Ramos (cell line): Measurements from ENCODE around the gene IL3.

Experiments used
- in situ Hi-C: fragments of 300-500 bp; cut with MboI; formaldehyde crosslinking; loops from one replicate; pipeline ENCODE4 v1.14.3; 2022; ENCODE audit warnings: low sequenced_read_pairs; ENCODE audit not compliant: unreplicated experiment

IL3 gene

DNA sequence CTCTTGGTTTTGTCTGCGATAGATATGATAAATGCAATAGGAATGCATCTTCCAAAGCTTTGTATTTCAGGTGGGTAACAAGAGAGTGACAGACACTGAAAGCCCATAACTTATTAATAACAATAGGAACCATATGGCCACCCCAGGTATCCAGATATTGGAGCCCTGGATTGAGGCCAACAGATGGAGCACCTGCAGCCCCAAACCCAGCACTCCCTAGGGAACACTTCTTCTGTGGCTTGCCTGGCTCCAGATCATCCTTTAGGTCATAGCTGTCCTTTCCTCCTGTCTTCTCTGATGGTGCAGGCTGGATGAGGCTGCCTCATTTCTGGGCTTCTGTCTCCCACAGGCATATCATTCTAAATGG lies 5.0 kb upstream of the IL3 start:
- in situ Hi-C loops = no loop called here

DNA sequence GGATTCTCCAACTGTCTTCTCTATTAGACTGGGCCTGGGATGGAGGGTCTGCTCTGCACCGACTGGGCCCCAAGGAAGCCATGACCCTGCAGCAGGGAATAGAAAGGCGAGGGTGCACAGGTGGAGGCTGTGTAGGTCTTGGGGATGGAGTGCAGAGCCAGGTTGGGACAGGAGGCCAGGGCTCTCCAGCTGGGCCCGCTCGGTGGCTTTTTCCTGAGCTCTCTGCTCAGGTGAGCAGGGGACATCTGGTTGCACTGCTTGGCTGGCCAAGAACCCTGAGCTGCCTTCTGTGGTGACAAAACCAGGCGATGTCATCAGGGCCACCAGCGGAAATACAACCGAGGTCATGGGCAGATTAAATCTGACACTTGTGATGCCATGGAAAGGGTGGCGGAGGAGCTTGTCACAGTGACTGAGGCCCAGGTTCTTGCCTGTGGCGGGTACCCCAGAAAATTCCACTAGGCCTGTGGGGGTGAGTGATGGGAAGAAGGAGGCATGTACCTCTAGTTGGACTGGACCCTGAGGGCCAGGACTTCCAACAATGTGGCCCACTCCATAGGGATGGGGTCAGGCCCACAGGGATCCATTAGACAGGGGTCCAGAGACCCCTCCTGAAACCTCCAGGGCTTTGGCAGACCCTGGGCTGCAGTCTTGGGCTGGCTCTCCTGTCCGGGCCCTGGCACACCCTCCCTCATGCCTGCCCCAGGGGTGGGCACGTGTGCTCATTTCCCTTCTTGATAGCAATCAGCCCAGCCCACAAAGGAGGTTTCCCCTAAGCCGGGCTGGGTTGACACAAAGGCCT lies 4.4 kb upstream of the IL3 start:
- in situ Hi-C loops = no loop called here

DNA sequence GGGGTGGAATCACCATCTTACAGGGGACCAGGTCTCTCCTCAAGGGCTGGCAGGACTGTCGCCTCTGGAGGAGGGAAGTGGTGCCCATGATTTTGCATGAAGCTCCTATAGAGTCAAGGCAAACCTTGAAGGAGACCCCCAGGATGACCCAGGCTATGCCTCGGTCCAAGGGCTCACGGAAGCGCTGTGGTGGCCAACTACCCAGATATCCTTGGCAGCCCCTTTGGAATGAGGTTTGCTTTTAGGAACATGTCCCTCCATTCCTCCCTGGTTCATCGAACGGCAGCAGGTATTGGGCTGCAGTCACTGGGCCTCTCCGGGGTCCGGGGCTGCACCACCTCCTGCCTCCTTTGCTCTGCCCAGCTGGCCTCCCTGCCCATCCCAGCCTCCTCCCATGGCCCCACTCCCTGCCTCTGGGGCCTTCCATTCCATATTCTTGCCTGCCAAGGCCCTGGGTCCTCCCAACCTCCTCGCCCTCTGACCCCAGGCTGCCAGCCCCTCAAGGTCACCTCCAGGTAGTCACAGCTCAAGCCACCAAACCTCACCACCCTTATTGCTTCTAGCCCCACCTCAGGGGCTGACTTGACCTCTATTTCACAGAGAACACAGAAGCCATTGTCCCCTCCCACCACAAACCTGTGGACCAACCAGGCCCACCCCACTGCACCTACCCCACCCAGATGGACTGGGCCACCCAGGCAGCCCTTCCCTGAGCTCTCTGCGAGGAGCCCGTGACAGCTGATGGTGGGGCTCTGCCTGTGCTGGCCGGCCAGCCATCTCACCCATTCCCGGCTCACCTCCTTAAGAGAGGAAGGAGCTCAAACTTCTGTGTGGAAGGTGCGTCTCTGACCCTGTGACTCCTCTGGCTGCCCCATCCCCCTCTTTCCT lies 3.6 kb upstream of the IL3 start:
- in situ Hi-C loops = no loop called here

DNA sequence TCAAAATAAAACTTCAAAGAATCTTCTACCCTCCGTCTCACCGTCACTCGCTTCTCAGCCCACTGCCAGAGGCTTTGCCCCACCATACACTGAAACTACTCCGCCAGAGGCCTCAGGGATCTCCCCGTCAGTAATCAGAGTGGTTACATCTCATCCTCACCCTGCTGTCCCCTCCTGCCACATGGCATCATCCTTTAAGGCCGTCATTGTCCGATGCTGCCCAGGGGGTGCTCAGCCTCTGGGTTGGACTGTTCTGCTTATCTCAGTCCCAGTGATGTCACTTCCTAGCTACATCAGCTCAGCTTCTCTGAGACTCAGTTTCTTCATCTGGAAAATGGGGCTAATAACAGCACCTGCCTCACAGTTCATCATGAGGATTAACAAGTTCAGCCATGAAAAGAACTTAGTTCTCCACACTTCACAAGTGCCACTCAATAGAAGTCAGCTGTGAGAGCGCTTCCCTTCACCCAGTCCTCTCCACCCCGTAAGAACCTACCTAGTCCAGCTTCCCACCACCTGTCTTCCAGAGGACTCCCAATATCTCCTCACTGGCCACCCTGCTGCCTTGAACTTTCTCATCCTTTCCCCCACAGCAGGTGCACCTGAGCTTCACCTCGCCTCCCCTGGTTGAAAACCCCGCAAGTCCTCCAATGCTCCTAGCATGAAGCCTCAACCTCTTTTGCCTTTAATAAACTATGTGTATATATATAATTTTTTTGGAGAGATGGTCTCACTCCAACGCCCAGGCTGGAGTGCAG lies 2.8 kb upstream of the IL3 start:
- in situ Hi-C loops = no loop called here

DNA sequence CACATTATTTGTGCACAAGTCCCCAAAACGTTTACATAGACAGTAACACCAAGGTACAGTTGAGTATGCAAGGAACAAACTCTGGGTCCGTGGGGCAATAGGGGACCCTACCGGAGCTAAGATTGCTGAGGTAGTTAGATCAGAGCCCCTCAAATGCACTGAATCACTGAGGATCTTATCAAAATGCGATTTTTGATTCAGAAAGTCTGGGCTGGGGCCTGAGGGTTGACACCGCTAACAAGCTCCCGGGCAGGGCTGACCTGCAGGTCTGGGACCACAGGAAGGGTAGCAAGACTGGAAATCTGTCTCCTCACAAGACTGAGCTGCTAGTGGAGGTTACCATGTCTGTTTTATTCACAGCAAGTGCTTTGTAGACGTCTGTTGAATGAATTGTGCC lies 1.8 kb upstream of the IL3 start:
- in situ Hi-C loops = no loop called here

DNA sequence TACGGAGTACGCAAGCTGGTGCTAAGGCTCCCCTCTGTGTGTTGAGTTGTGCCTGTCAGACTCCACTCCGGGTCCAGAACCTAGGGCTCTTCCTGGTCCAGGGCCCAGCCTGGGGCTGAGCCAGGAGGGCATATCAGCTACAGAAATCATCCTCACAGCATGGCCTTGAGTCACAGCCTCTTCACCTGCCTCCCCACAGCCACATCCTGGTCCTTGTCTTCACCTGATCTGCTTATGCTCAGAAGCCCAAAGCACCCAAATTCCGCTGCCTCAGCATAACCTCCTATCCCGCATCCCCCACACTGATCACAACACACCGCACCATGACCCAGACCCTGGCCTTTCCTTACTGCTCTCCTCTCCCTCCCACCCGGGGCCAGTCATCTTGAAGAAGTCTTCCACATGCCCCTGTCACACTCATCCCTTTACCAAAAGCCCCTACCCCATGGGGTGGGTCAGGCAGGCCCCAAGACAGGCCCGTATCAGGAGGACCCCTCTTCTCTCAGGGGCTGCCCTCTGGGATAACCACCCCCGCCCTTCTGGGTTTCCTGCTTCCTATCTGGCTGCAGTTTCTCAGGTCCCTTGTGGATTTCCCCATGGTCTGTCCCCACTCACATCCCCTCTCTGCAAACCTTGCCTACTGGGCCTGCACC lies 1.3 kb upstream of the IL3 start:
- in situ Hi-C loops = no loop called here

DNA sequence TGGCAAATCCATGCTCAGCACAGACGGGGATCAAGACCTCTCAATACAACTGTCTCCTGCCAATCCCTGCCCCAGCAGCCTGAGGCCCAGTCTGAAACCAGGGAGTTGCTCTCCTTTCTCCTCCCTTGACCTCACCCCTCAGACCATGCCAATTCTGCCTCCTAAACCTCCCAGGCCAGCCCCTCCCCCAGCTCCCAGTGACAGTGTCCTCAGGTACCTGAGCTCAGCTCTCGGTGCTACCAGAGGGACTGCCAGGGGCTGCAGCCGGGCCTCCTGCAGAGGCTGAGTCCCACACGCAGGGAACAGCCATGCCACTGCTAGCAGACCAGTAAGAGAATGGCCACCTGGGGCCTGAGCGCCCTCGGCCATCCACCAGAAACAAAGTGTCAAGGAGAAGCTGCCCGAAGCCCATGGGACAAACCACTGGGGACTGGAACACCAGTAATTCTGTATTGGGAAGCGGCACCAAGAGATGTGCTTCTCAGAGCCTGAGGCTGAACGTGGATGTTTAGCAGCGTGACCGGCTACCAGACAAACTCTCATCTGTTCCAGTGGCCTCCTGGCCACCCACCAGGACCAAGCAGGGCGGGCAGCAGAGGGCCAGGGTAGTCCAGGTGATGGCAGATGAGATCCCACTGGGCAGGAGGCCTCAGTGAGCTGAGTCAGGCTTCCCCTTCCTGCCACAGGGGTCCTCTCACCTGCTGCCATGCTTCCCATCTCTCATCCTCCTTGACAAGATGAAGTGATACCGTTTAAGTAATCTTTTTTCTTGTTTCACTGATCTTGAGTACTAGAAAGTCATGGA lies 557 bp upstream of the IL3 start:
- in situ Hi-C loops = loop anchor here (10.0 kb wide), 1 partner anchor 445 kb away; no protein-coding TSS in a partner anchor

DNA sequence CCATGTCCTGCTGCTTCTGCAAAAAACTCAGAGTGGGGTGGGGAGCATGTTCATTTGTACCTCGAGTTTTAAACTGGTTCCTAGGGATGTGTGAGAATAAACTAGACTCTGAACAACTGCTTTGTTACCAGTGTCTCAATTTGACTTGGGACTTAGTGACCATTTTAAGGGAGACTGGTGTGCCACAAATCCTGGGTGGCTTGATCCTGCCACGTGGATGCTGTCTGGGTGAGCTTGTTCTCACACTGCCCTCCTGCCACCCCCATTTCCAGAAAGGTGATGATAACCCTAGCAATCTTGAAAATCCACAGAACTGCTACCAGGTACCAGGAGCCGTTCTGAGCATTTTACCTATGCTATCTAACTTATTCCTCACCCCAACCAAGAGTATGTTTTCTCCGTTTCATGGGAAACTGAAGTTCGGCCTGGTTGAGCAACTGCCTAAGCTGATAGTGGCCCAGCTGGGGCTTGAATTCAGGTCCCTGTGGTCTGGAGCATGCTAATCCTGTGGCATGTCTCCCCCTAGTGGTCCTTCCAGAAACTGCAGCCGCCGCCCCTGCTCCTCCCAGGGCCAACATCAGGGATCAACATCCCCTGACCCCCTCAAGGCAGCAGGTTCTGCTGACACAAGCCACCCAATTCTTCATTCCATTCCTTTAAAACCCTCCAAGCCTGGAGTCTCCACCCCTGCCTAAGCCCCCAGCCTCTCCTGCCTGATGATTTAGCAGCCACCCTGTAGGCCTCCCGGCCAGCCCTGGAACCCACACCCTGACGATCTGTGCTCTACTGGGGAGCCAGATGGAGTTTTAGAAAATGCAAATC lies 2.8 kb downstream of the IL3 start:
- in situ Hi-C loops = loop anchor here (10.0 kb wide), 1 partner anchor 442 kb away; no protein-coding TSS in a partner anchor

DNA sequence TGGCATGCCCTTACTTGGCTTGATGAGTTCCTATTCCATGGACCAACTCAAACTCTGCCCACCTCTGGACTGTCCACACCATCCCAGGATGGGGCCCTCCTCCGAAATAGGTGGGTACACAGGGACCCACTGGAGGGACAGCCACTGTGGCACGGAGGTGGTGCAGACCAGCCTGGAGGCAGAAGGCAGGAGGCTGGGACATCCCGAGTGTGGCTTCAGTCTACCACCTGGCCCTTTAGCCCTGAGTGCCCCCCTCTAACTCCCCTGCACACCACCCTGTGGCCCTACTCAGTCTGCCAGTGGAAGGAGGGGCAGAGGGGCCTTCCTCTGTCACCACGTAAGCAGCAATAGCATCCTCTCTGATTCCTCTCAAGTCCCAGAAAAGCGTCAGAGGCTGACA lies 3.7 kb downstream of the IL3 start:
- in situ Hi-C loops = loop anchor here (10.0 kb wide), 1 partner anchor 441 kb away; no protein-coding TSS in a partner anchor

DNA sequence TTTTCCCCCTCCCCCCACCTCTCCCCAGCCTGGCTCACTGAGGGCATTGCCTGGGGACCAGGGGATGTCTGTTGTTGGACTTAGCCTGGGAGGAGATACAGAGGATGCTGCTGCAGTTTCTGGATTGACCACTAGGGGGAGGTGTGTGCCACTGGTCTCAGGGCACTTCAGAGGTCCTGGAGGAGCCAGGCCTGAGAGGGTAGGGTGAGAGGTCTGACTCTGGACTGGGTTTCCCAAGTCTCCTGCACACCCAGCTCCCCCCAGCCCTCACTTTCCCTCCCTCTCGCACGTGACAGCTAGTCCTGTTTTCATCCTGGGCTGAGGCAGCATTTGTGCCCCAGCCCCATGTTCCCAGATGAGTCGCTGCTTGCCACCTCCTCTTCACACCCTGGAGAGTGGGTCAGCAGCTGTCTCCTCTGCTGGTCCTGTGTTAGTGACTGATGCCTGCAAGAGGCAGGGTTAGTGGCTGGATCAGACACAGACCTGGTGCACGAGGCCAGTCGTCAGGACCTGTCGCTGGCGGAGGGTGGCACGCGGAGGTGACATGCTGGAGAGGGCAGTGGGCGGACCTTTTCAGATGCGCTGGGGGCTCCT lies 4.4 kb downstream of the IL3 start:
- in situ Hi-C loops = loop anchor here (10.0 kb wide), 1 partner anchor 440 kb away; no protein-coding TSS in a partner anchor

DNA sequence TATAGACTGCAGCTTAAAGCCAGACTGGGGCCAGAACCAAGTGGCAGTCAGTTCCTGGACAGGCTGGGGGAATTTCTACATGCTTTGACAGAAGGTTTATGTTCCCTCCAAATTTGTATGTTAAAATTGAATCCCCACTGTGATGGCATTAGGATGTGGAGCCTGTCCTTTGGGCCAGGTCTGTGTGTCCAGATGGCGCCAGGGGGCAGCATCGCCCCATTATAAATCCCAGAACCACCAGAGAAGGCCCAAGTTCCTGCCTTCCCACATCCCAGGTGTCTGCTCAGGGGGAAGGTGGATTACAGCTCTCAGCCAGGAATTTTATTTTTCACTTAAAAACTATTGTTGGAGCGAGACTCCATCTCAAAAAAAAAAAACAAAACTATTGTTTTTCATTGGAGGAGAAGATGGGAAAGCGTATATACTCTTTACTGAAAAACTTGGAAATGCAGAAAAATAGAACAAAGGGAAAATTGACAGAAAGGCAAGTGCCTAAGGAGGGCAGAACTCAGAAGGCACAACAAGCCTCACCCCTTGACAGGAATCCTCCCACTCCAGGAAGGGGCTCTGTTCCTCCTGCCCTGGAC lies 5.0 kb downstream of the IL3 start:
- in situ Hi-C loops = loop anchor here (10.0 kb wide), 1 partner anchor 439 kb away; no protein-coding TSS in a partner anchor

DNA sequence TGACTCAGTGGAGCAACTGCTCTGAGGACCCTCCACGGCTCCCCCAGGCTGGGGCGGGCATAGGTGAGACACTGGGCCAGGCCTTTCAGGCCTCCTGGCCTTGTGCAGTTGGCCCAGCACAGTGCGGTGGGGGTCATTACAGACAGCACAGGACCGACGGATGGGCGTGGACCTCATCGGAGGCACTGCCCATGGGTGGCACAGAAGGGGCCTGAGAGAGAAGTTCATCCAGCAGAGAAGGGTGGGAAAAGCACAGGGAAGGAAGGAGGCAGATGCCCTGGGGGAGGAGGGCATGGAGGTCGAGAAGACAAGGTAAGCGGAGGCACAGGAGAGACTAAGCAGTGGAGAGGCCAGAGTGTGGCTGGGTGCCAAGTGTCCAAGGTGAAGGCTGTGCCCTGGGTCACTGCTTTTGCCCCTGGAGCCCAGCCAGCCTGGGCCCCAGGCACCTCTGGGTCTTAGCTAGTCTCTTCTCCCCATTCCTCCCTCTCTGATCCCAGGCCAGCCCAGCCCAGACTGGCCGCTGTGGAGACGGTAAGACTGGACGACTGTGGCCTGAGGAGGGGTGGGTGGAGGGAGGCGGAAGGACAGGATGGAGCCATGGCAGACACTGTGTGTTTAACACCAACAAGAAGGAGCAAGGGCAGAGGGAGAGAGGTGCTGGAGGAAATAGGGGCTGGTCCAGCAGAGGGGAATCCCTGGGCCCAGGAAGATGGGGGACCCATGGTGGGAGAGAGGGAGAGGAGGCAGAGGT lies 5.7 kb downstream of the IL3 start:
- in situ Hi-C loops = loop anchor here (10.0 kb wide), 1 partner anchor 439 kb away; no protein-coding TSS in a partner anchor

DNA sequence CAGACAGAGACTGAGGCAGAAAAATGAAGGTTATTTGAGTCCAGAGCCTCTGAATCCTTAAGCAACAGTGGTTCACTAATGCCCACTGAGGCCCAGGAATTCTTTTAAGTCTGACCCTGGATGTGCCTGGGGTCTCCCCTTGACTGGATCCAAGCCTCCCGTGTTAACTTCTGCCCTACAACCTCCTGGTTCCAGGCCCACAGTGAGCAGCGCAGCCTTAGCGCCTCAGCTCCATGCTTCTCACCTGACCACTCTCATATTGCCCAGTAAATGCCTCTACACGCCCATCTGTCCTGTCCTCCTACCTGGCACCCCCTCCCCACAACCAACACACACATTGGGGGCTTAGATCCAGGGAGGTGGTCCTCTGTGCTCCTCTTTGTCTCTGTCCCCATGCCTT lies 6.4 kb downstream of the IL3 start:
- in situ Hi-C loops = loop anchor here (10.0 kb wide), 1 partner anchor 438 kb away; no protein-coding TSS in a partner anchor

DNA sequence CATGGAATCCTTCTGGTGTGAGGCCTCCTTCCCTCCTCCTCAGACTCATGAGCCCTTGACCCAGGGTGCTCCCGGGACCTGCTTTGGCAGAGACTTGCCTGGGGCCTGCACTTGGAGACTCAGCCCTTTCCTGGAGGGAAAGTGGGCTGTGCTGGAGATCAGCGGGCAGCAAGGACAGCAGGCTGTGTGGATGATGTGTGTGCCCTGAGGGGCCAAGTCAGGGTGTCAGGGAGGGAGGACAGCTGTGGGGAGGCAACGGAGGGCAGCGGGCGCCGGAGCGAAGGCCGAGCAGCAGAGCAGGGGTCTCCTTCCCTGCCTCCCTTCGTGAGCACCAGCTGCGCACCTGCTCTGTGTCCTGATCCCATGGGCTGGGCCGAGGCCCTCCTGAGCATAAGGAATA lies 7.0 kb downstream of the IL3 start:
- in situ Hi-C loops = loop anchor here (10.0 kb wide), 1 partner anchor 437 kb away; no protein-coding TSS in a partner anchor

DNA sequence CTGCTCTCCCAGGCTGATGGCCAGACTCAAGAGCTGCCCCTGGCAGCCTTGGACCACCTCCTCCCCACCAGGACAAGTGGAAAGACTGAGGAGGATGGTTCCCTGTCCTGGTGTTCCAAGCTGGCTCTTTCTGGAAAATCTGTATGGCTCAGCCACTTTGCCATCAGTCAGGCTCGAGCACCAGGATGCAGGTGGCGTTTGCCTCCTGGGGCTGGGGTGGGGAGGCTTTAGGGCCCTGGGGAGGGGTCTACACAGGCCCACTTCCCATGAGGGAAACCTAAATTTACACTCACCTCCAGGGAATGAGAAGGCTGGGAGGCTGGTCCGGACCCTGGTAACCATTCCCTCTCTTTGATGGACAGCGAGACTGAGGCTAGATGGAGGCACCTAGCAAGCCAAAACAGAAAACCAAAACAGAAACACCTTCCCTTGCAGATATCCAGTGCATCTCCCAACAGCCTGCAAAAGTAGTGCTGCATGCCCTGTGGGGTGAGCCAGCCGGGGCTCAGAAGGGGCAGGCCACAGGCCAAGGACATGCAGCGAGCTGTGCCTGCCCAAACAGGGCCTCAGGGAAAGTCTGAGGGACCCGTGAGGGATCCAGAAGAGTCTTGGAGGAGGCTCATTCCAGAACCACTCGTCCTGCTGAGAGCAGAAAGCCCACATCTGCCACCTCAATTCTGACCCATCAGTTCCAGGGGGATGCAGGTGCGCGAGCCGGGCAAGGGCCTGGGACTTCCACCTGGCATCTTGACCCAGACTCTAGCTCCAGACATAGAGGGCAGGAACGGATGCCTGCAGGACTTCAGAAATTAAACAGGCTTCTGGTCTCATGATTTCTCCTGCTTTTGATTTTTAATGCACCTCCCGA lies 7.7 kb downstream of the IL3 start:
- in situ Hi-C loops = loop anchor here (10.0 kb wide), 1 partner anchor 437 kb away; no protein-coding TSS in a partner anchor

DNA sequence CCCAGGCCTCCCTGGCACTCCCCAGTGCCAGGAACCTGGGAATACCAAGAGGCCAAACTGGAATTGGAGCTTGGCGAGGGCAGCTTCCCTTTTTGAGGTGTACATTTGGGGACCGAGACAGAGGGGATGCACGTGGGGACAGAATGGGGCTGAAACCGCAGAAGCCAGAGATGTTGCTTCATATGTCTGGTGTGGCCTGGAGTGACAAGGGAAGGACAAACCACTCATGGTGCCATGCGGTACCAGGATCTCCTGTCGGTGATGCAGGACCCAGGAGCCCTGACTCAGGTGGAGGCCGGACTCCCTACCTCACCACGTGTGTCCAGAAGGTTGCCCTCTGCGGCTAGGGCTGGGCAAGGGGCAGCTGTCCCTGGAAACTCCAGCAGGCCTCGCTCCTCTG lies 9.1 kb downstream of the IL3 start:
- in situ Hi-C loops = loop anchor here (10.0 kb wide), 1 partner anchor 435 kb away; no protein-coding TSS in a partner anchor
